ENCODE measurements around the gene CREB3L2.

- TF ChIP-seq CTCF (IDR thresholded peaks at IDR 0.05), result no peak
- no peak for TF ChIP-seq POLR2A (IDR thresholded peaks at IDR 0.05)
Measured at GRCh38 chr7:137999496-138000080, 2.3 kb downstream of the CREB3L2 start.

All from ovary (tissue), 3 donors.